Activated naive CD4-positive, alpha-beta T cell treated with anti-CD3 and anti-CD28 coated beads, Interleukin-2, amount 50 U/mL, for 16 hours (primary cell): Measurements from ENCODE around the gene RPS21.
"Not testable (repeated sequence)": the region's sequence is repeated elsewhere in the genome, so short reads cannot be mapped to it uniquely, and the experiment has no call there.

Experiments
- DNase-seq: peaks from one replicate; pipeline ENCODE4 v3.0.0-alpha.2; 2020

Gene RPS21

GRCh38 chr20:62412194-62413024 is 25.5 kb downstream of the RPS21 start:
- no peak for DNase-seq

DNA sequence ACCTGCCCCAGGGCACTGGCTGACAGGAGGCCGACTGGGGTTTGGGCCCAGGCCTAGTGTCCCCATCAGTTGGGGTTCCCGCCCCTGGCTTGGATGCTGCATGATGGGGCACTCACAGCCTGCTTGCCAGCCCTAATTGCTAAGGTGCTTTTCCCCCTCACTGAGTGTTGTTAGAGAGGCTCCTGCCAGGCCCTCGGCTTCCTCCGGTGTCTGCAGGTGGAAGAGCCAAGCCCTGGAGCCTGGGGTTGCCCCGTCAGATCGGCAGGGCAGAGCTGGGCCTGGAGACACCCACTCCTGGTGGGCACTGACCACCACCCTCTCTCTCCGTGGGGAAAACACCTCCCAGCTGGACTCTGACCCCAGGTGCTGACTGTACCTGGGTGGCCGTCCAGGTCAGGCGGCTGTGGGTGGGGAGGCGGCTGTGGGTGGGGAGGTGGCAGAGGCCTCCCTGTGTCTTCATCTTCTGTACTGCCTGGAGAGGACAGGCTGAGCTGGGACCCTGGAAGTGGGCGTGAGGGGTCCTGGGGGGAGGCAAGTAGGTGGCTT is 26.2 kb downstream of the RPS21 start:
- DNase-seq = no peak

DNA sequence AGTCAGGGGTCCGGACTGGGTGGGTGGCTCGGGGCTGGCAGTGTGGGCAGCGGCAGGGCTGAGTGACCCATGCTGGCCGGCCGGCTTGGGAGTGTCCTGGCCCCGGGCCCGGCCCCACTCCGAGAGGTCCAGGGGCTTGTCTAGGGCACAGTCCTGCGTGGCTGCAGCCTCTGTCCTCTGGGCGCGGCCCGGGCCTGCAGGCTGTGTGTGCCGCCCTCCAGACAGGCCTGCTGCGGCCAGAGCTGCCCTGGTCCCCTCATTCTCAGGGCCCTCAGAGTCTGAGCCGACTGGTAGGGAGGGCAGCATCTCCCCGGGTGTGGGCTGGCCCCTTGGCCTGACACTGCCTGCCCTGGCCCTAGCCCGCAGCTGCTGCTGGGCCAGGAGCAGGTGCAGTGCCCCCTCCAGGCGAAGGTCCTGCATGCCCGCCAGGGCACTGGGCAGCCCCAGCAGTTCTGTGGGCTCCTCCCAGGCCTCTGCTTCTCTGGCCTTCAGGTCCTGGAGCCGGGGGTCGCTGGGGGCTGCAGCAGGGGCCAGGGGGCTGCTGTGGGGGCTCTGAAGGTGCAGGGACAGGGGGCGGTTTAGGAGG is 27.1 kb downstream of the RPS21 start:
- DNase-seq = no peak

DNA sequence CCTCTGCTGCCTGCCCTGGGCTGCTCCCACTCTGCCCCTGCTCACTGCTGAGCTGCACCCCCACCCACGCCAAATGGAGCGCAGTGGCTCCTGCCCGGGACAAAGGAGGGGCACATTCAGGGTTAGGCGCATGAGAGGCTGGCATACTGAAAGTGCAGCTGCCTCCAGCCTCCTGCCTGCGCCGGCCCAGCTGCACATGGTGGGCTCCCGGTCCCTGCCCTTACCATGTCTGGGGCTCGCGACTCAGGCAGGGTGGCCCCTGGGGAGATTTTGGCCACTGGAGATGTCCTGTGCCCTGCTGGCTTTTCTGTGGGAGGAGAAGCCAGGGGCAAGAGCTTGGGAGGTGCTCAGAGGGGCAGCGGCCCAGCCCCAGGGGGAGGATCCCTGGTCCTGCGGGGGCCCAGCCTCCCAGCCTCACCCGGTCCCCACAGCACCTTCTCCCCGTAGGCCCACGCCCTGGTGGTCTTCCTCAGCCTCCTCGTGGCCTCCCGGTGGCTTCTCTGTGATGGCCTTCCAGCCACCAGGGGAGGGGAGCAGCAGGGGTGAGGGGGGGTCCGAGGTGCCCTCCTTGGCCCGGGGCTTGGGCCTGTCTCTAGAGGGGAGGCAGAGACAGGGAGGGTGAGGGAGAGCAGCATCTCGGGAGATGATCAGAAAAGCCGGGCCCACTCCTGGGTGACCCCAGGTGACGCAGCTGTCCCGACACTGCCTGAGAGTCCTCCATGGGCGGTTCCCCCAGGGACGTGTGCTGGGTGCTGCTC is 28.6 kb downstream of the RPS21 start:
- DNase-seq = no peak

DNA sequence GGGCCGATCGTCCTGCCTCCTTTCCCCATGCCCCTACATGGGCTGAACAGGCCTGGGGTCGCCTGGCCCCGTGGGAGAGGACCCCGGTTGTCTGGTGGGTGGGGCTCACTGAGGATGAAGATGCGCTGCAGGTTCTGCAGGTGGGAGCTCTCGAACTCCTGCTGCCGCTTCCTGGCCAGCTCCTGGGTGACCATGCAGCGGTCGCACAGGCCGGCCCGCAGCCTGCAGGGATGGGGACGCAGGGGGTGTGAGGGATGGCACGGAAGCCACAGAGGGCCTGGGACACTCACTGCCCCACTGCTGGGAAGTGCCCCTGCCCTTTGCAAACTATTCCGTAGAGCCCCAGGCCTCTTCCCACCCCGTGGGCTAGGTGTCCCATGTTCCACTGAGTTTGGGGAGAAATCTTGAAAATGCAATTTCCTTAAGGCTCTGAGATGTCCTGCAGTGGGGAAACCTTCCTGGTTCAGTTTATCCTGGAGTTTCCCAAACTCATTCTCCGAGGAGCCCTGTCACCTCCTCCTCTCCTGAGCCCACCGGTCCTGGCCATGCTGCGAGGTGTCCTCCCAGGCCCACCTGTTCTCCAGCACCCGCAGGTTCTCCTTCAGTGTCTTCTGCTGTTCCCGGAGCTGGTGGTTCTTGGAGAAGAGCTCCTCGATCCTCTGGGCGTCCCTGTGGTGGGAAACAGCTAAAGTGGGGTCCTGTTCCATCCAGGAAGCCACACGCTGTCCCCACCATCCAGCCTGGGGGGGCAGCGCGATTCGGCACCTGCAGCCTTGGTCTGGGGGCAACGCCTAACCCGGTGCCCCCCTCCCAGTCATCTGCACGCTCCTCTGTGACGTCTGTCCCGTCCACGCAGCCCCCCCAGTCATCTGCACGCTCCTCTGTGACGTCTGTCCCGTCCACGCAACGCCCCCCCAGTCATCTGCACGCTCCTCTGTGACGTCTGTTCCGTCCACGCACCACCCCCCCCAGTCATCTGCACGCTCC is 30.0 kb downstream of the RPS21 start:
- no peak for DNase-seq

DNA sequence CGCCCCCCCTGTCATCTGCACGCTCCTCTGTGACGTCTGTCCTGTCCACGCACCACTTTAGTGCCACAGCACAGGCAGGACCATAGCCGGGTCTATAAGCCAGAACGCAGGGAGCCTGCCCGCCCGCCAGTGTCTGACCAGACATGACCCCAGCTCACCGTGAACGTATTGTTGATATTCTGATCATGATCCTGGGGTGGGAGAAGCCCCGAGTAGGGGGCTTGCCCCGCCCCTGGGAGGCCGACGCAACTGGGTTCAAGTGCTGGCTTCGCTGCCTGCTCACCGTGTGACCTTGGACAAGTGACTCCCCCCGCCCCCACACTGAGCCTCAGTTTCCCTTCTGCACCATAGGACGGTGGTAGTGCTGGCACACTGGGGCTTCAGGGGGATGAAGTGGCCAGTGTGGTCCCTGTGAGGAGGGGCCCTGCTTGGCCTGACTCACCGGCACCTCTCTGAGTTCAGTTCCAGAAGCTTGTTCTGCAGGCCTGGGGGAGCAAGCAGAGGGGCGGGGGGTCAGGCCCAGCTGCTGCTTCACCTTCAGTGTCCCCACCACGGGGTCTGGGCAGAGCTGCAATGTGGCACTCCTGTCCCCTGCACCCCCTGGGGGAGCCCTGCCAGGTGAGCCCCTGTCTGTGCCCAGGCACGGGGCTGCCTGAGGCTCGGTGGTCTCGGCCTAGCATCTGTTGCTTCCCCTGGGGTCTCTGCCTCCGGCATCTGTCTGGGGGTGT is 31.2 kb downstream of the RPS21 start:
- DNase-seq = no peak

GRCh38 chr20:62418709-62419487 is 32.0 kb downstream of the RPS21 start:
- DNase-seq = no peak

GRCh38 chr20:62419759-62420158 is 32.9 kb downstream of the RPS21 start:
- no peak for DNase-seq

DNA sequence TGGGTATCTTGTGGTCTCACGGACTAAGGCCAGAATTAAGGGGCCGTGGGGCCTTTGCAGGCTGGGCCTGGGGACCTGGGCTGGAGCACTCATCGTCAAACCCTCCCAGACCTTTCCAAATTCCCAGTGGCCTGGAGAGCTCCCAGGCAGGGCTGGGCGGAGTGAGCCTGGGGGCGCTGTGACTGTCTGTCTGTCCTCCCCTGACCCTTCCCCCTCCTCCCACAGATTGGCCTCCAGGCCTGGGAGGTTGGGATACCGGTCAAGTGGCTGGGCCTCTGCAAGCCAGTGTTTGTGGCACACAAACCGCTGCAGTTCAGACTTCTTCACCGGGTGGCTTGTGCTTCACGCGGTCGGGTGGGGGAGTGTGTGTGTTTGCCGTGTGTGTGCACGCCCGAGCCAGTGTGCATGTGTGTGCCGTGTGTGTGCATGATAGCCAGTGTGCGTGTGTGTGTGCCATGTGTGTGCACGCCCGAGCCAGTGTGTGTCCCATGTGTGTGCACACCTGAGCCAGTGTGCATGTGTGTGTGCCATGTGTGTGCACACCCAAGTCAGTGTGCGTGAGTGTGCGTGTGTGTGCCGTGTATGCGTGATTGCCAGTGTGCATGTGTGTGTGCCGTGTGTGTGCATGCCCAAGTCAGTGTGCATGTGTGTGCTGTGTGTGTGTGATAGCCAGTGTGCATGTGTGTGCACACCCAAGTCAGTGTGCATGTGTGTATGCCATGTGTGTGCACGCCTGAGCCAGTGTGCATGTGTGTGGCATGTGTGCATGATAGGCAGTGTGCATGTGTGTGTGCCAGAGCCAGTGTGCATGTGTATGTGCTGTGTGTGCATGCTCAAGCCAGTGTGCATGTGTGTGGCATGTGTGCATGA is 34.2 kb downstream of the RPS21 start:
- DNase-seq = no peak

GRCh38 chr20:62421716-62421990 is 34.8 kb downstream of the RPS21 start:
- DNase-seq = no peak

DNA sequence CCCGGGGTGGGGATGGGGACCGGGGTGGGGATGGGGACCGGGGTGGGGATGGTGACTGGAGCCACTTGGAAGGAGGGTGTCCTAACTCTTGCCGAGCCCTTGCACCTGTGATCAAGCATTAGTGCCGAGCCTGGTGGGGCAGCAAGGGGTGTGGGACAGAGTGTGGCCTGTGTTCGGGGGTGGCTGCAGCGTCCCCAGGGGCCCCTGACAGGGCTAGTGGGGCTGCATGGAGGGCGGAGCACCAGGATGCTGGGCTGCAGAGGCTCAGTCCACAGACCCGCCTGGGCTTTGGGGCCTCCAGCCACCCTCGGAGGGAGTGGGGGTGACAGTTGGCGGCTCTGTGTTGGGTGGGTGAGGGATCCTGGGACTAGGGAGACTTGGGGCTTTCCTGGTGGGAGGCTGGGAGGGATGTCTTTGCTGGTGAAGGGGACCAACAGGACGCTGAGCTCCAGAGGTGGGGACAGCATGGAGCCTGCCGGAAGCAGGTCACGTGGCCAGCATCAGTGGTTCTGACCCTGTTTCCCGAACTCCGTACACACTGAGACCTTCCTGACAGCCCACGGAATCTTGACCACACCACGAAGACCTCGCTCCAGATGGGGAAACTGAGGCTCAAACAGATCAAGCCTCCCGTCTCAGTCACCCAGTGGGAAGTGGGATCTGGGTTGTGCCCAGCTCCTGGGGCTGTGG is 35.9 kb downstream of the RPS21 start:
- DNase-seq = no peak

DNA sequence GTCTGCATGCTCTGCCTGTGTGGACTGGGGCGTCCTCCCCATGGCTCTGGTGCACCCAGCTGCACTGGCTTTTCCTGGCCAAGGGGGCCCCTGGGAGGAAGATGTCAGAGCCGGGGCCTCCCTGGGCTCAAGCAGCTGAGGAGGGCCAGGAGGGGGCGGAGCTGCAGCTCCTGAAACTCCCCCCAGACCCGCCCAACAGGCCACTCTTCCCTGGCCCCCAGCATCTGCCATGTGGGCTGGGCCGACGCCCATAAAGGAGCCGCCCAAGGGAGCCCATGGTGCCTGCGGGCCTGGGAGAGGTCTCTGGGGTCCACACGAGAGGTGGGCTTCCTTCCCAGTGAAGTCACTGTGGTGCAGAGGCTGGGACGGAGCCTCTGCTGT is 36.4 kb downstream of the RPS21 start:
- no peak for DNase-seq

- no peak for DNase-seq
Measured at GRCh38 chr20:62424249-62425107, 37.6 kb downstream of the RPS21 start.

- DNase-seq = no peak
Measured at GRCh38 chr20:62425281-62426058, 38.6 kb downstream of the RPS21 start.

DNA sequence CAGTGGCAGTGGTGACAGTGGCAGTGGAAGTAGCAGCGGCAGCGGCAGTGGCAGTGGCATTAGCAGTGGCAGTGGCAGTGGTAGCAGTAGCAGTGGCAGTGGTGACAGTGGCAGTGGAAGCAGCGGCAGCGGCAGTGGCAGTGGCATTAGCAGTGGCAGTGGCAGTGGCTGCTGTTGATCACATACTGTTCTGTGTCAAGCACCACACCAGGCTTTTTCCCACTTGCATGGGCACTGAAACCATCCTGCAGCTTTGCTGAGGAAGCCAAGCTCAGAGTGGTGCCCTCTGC is 39.1 kb downstream of the RPS21 start:
- not testable (repeated sequence) for DNase-seq

GRCh38 chr20:62426699-62427131 is 39.8 kb downstream of the RPS21 start:
- DNase-seq = no peak

- DNase-seq = no peak
Measured at GRCh38 chr20:62427172-62428001, 40.5 kb downstream of the RPS21 start, which contains the start of gene RBBP8NL. Gene RBBP8NL, minus strand, starts transcription at chr20:62427539. Its CDS starts 7,892 bp downstream, at chr20:62419647.
